Measurements from ENCODE around the gene DUSP8.

GRCh38 chr11:1510928-1511327 is 61.1 kb downstream of the DUSP8 start:
- no peak for TF ChIP-seq CTCF (conservative IDR thresholded peaks at IDR 0.05)
- no peak for TF ChIP-seq EZH2 (IDR thresholded peaks at IDR 0.05; ENCODE audit: low read depth)
